Esophagus muscularis mucosa (tissue), 3 donors: ENCODE results near the gene CCDC85C.

Experiments used
- EP300 ChIP-seq: sonication (generic); formaldehyde crosslinking; IDR thresholded peaks from one replicate; pipeline ENCODE4 v1.6.1; 2017; ENCODE audit warnings: antibody characterized with exemption
- POLR2A ChIP-seq: fragments of 450-650 bp; IDR thresholded peaks from one replicate; pipeline ENCODE4 v1.6.1; 2017; ENCODE audit warnings: antibody characterized with exemption, moderate library complexity, mild to moderate bottlenecking, low read depth
- POLR2AphosphoS5 ChIP-seq, 2 donors: sonication (generic); formaldehyde crosslinking; IDR thresholded peaks; one replicate each; pipeline ENCODE4 v1.6.1; 2017; ENCODE audit warnings: antibody characterized with exemption in 2 of 2

DNA sequence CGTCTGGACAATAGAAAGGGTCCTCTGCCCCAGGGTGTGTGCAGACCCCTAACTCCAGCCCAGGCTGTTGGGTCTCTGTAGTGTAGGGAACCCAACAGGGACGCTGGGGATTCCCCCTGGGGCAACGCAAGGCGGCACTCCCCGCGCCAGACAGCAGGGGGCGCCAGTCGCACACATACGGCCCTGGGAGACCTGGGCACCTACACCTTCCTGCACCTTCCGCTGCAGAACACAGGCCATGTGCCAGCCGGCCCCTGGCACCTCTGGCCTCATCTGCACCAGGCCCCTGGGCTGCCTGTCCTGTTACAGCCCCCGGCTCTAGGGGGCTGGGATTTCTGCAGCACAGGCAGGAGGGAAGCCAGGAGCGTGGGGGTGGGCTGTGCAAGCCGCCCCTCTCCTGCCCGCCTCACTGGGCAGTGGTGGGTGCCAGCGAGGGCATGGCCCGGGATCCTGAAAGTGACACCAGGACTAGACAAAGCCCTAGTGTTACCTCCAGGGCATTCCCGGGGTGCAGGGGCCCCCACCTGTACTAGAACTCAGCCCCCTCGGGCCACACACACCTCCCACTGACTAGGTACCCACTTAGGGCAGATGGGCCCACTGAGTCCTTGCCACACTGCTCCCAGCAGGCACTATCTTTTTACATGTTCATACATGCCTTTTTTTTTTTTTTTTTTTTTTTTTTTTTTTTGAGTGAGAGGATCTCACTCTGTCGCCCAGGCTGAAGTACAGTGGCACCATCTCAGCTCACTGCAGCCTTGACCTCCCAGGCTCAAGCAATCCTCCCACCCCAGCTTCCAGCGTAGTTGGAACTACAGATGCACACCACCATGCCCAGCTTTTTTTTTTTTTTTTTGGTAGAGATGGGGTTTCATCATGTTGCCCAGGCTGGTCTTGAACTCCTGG lies 85.3 kb downstream of the CCDC85C start:
- TF ChIP-seq POLR2A, result no peak
- TF ChIP-seq EP300, result no peak
- peak in 1 of 2 donors; percentile 17 for TF ChIP-seq POLR2AphosphoS5 (IDR thresholded peaks at IDR 0.05)
